Measurements from ENCODE around the gene KRTAP10-12. TPM values are rescaled to one million over a fixed set of nuclear protein-coding genes. Genes with fewer than 3 reads are reported as not detected.

Gene KRTAP10-12
- total RNA-seq, 2 experiments from 2014 or later = not detected

DNA sequence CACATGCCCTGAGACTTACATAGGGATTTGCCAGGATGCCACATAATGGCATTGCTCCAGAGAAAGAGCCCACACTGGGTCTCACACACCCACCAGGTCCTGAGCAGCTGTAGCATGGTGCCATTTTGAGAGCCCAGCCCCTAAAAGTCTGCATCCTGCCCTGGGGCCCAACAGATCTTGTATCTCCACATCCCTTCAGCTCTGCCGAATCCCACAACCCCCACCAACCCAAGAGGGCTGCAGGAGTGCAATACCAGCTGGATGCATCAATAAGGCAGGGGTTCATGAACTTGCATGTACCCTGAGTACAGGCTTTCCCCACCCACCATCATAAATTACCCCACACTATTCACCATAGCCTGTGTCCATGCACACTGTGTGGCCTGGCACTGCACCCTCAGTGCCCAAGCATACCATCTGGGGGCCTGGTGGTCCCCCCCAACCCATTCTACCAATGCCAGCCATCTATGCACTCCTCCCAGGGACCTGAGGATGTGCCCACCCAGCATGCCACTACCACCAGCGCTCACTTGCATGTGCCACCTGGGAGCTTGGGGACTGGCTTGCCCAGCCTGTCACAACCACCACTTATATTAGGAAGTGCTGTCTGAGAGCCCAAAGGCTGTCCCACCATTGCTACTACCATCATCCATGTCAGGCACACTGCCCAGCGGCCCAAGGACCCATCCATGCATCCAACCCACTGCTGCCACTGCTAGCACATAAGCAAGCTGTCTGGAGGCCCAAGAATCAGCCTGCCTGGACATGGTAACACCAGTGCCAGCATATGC is 26.1 kb upstream of the KRTAP10-12 start:
- peaks cover 8% of the 10 kb centered on the region for H3K9me3 Mint-ChIP-seq
- TF ChIP-seq, protein P1, sequence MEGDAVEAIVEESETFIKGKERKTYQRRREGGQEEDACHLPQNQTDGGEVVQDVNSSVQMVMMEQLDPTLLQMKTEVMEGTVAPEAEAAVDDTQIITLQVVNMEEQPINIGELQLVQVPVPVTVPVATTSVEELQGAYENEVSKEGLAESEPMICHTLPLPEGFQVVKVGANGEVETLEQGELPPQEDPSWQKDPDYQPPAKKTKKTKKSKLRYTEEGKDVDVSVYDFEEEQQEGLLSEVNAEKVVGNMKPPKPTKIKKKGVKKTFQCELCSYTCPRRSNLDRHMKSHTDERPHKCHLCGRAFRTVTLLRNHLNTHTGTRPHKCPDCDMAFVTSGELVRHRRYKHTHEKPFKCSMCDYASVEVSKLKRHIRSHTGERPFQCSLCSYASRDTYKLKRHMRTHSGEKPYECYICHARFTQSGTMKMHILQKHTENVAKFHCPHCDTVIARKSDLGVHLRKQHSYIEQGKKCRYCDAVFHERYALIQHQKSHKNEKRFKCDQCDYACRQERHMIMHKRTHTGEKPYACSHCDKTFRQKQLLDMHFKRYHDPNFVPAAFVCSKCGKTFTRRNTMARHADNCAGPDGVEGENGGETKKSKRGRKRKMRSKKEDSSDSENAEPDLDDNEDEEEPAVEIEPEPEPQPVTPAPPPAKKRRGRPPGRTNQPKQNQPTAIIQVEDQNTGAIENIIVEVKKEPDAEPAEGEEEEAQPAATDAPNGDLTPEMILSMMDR (IDR thresholded peaks at IDR 0.05) = no peak
- Histone ChIP-seq H3K4me3 (ENCODE audit: low read length) (no peak overlapping the region), H3K36me3 (ENCODE audit: insufficient read depth, low read length) (no peaks in the 10 kb centered on the region), H3K4me1 (ENCODE audit: insufficient read depth, low read length) (no peaks in the 10 kb centered on the region), H3K27ac (ENCODE audit: low read depth in 1 of 2, low read length in 2 of 2) (no peak overlapping the region), H3K27me3 (ENCODE audit: control insufficient read depth in 1 of 2, insufficient read depth in 2 of 2, low read length in 2 of 2) (peaks cover 0 to 2% of the 10 kb centered on the region in 2 experiments), H3K9me3 (ENCODE audit: control insufficient read depth in 1 of 2, insufficient read depth in 1 of 2, low read length in 2 of 2) (peaks cover 26 to 32% of the 10 kb centered on the region in 2 experiments)
- H3K27ac Mint-ChIP-seq = no peak overlapping the region
- H3K4me3 Mint-ChIP-seq = no peak overlapping the region
- H3K4me1 Mint-ChIP-seq (ENCODE audit: low read depth) = no peaks in the 10 kb centered on the region
- ATAC-seq (ENCODE audit: poor library complexity) (no peak), DNase-seq (no peak)
- POLR2A ChIA-PET = no interaction called here
- peaks cover 5% of the 10 kb centered on the region for H3K27me3 Mint-ChIP-seq
- intact Hi-C loops (cut with DNase I, micrococcal nuclease) = no loop called here
- H3K36me3 Mint-ChIP-seq (ENCODE audit: low read depth) = peaks cover 9% of the 10 kb centered on the region
- CTCF ChIA-PET = no interaction called here

DNA sequence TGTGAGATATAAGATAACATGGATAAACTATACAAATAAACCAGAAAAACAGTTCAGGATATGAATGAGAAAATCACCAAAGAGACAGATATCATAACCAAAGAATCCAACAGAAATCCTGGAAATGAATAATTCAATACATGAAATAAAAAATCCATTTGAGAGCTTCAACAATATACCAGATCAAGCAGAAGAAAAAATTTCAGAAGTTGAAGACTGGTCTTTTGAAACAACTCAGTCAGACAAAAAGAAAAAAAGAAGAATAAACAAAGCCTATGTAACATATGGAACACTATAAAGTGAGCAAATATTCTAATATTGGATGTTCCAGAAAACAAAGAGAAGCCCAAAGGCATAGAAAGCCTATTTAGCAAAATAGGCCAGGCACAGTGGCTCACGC is 25.1 kb upstream of the KRTAP10-12 start:
- Mint-ChIP-seq H3K4me3 (no peak overlapping the region), H3K4me1 (ENCODE audit: low read depth) (no peaks in the 10 kb centered on the region), H3K9me3 (peaks cover 8% of the 10 kb centered on the region), H3K27ac (no peak overlapping the region), H3K36me3 (ENCODE audit: low read depth) (peaks cover 9% of the 10 kb centered on the region), H3K27me3 (peaks cover 5% of the 10 kb centered on the region)
- no peak overlapping the region for H3K4me3 ChIP-seq (ENCODE audit: low read length)
- TF ChIP-seq, protein P1 (IDR thresholded peaks at IDR 0.05) = no peak
- DNase-seq (no peak), ATAC-seq (ENCODE audit: poor library complexity) (no peak)
- peaks cover 26 to 28% of the 10 kb centered on the region in 2 experiments for H3K9me3 ChIP-seq (ENCODE audit: control insufficient read depth in 1 of 2, insufficient read depth in 1 of 2, low read length in 2 of 2)
- no peaks in the 10 kb centered on the region for H3K36me3 ChIP-seq (ENCODE audit: insufficient read depth, low read length)
- intact Hi-C loops (cut with DNase I, micrococcal nuclease) = no loop called here
- peaks cover 0 to 2% of the 10 kb centered on the region in 2 experiments for H3K27me3 ChIP-seq (ENCODE audit: control insufficient read depth in 1 of 2, insufficient read depth in 2 of 2, low read length in 2 of 2)
- H3K4me1 ChIP-seq (ENCODE audit: insufficient read depth, low read length) = no peaks in the 10 kb centered on the region
- CTCF ChIA-PET = no interaction called here
- POLR2A ChIA-PET = interaction anchor here (0.7 kb wide), 1 partner anchor 205 kb away, joined by 3 read pairs; no protein-coding TSS in a partner anchor
- H3K27ac ChIP-seq (ENCODE audit: low read depth in 1 of 2, low read length in 2 of 2) = no peak overlapping the region

DNA sequence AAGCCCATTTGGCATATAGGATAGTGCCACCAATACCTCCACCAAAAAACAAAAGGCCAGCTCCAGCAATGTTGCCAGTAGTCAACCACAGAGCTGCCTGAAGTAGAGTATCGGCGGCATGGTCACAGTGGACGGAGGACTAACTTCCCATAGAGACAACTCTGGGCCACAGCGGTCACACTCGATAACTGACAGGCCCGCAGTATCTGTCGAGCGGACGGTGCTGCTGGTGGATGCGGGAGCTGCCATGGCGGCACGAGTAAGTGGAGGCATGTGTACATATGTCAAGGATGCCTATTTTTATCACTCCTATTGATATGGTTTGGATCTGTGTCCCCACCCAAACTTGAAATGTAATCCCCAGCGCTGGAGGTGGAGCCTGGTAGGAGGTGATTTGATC is 19.1 kb upstream of the KRTAP10-12 start:
- intact Hi-C loops (cut with DNase I, micrococcal nuclease) = no loop called here
- Mint-ChIP-seq H3K4me3 (no peak overlapping the region), H3K9me3 (peaks cover 8% of the 10 kb centered on the region), H3K4me1 (ENCODE audit: low read depth) (no peaks in the 10 kb centered on the region), H3K27ac (no peak overlapping the region), H3K27me3 (peaks cover 6% of the 10 kb centered on the region), H3K36me3 (ENCODE audit: low read depth) (peaks cover 7% of the 10 kb centered on the region)
- H3K4me1 ChIP-seq (ENCODE audit: insufficient read depth, low read length) = no peaks in the 10 kb centered on the region
- no peaks in the 10 kb centered on the region for H3K27me3 ChIP-seq (ENCODE audit: control insufficient read depth in 1 of 2, insufficient read depth in 2 of 2, low read length in 2 of 2)
- H3K36me3 ChIP-seq (ENCODE audit: insufficient read depth, low read length) = no peaks in the 10 kb centered on the region
- H3K9me3 ChIP-seq (ENCODE audit: control insufficient read depth in 1 of 2, insufficient read depth in 1 of 2, low read length in 2 of 2) = peaks cover 5 to 6% of the 10 kb centered on the region in 2 experiments
- H3K27ac ChIP-seq (ENCODE audit: low read depth in 1 of 2, low read length in 2 of 2) = no peak overlapping the region
- POLR2A ChIA-PET = no interaction called here
- CTCF ChIA-PET = no interaction called here
- no peak overlapping the region for H3K4me3 ChIP-seq (ENCODE audit: low read length)
- TF ChIP-seq, protein P1 (IDR thresholded peaks at IDR 0.05) = no peak
- ATAC-seq (ENCODE audit: poor library complexity) (no peak), DNase-seq (no peak)

Measured in CD4-positive, alpha-beta T cell (primary cell).